ENCODE data around the gene KLHDC4.

KLHDC4 gene

DNA sequence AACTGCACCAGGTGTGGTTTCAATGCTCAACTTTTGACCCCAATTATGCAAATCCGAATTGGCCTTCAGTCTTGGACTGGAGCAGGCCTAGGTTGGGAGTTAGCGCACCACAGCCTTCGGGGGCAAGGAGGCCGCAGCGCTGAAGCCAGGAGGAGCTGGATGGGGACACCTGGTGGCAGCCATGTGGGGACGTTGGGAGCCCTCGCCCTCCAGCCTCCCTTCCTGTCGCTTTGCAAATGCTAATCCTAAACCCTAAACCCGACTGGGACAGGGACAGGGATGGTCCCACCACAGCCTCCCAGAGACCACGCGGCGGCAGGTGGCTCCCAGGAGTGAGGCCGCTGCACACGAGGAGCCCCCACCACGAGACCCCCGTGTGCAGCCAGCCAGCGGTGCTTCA lies 58.7 kb downstream of the KLHDC4 start:
- H2AK5ac ChIP-seq (ENCODE audit: low read length, severe bottlenecking), result no peak overlapping the region
- H3K18ac ChIP-seq (ENCODE audit: low read depth in 1 of 2, low read length in 2 of 2), result no peak overlapping the region
- no peak overlapping the region for H3K4me3 ChIP-seq (ENCODE audit: insufficient read depth in 1 of 2, low read depth in 1 of 2, low read length in 2 of 2)
- no peak for DNase-seq
- no peak overlapping the region for H2BK12ac ChIP-seq (ENCODE audit: low read length in 2 of 2)
- no peak overlapping the region for H2AFZ ChIP-seq (ENCODE audit: low read depth, low read length)
- H3K27ac ChIP-seq (ENCODE audit: low read length, poor library complexity, severe bottlenecking), result no peak overlapping the region
- H3K4me1 ChIP-seq (ENCODE audit: control insufficient read depth, insufficient read depth, low read depth, low read length), result peaks cover 8% of the 10 kb centered on the region
- WGBS, result 93% methylated on average over 17 of the region's 17 CpGs
- H3K23ac ChIP-seq (ENCODE audit: low read length in 2 of 2), result no peak overlapping the region
- no peaks in the 10 kb centered on the region for H3K27me3 ChIP-seq (ENCODE audit: control insufficient read depth in 1 of 2, insufficient read depth in 1 of 2, low read length in 2 of 2)
- H3K4me2 ChIP-seq (ENCODE audit: low read length, poor library complexity, severe bottlenecking), result no peak overlapping the region
- no peak overlapping the region for H2BK15ac ChIP-seq (ENCODE audit: low read depth, poor library complexity, severe bottlenecking)
- H4K91ac ChIP-seq (ENCODE audit: low read length), result no peak overlapping the region
- H4K8ac ChIP-seq (ENCODE audit: low read length), result no peak overlapping the region
- peaks cover 23 to 84% of the 10 kb centered on the region in 2 experiments for H3K36me3 ChIP-seq (ENCODE audit: control insufficient read depth in 1 of 2, insufficient read depth in 2 of 2, low read depth in 1 of 2, low read length in 2 of 2)
- no peak overlapping the region for H3K9ac ChIP-seq (ENCODE audit: low read length)
- H2BK5ac ChIP-seq (ENCODE audit: low read depth, low read length, poor library complexity, severe bottlenecking), result no peak overlapping the region
- H3K9me3 ChIP-seq (ENCODE audit: control insufficient read depth, low read length), result no peaks in the 10 kb centered on the region
- H3K79me1 ChIP-seq (replicated peaks; ENCODE audit: low read length, poor library complexity, severe bottlenecking), result peaks cover 18% of the 10 kb centered on the region
- H2BK120ac ChIP-seq (ENCODE audit: low read depth, low read length), result no peak overlapping the region
- no peak overlapping the region for H3K14ac ChIP-seq (ENCODE audit: low read length in 2 of 2)
- H3K4ac ChIP-seq (ENCODE audit: low read depth in 1 of 2, low read length in 2 of 2), result no peak overlapping the region

DNA sequence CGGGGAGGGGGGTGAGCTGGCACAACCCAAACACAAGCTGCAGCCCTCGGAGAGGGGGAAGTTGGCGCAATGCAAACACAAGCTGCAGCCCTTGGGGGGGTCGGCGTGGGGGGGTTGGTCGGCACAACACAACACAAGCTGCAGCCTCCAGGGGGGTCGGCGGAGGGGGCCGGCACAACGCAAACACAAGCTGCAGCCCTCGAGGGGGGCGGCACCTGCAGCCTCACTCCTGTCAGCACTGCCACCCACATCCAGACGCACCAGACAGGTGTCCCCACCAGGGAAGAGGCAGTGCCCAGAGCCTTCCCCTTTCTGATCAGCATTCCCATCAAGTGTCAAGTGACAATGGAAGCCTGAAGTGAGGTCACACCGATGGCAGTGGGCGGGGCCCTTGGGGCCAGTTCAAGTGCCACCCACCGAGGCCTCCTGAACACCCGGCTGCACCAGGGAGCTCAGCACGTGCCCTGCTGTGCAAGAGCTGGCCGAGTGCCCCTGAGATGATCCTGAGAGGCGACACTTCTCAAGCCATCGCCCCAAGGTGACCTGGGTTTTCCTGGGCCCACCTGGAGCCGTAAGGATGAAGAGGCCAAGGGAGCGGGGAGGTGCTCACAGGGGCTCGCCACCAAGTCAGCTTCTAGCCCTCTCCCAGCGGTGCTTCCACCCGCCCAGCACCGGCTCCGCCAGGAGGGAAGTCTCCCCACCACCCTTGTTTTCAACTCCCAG lies 59.3 kb downstream of the KLHDC4 start:
- Histone ChIP-seq H4K8ac (ENCODE audit: low read length) (peak overlapping the region; percentile 5), H3K36me3 (ENCODE audit: control insufficient read depth in 1 of 2, insufficient read depth in 2 of 2, low read depth in 1 of 2, low read length in 2 of 2) (peaks cover 23 to 84% of the 10 kb centered on the region in 2 experiments), H3K79me1 (replicated peaks; ENCODE audit: low read length, poor library complexity, severe bottlenecking) (peaks cover 18% of the 10 kb centered on the region), H2AFZ (ENCODE audit: low read depth, low read length) (no peak overlapping the region), H3K27me3 (ENCODE audit: control insufficient read depth in 1 of 2, insufficient read depth in 1 of 2, low read length in 2 of 2) (no peaks in the 10 kb centered on the region), H3K4me1 (ENCODE audit: control insufficient read depth, insufficient read depth, low read depth, low read length) (peaks cover 8% of the 10 kb centered on the region), H3K4me3 (ENCODE audit: insufficient read depth in 1 of 2, low read depth in 1 of 2, low read length in 2 of 2) (no peak overlapping the region), H3K4ac (ENCODE audit: low read depth in 1 of 2, low read length in 2 of 2) (no peak overlapping the region), H3K18ac (ENCODE audit: low read depth in 1 of 2, low read length in 2 of 2) (no peak overlapping the region), H3K4me2 (ENCODE audit: low read length, poor library complexity, severe bottlenecking) (no peak overlapping the region), H3K9ac (ENCODE audit: low read length) (no peak overlapping the region), H2BK5ac (ENCODE audit: low read depth, low read length, poor library complexity, severe bottlenecking) (no peak overlapping the region), H2BK12ac (ENCODE audit: low read length in 2 of 2) (no peak overlapping the region), H3K27ac (ENCODE audit: low read length, poor library complexity, severe bottlenecking) (no peak overlapping the region), H3K23ac (ENCODE audit: low read length in 2 of 2) (no peak overlapping the region), H3K14ac (ENCODE audit: low read length in 2 of 2) (no peak overlapping the region), H4K91ac (ENCODE audit: low read length) (no peak overlapping the region), H2AK5ac (ENCODE audit: low read length, severe bottlenecking) (no peak overlapping the region), H2BK15ac (ENCODE audit: low read depth, poor library complexity, severe bottlenecking) (no peak overlapping the region), H3K9me3 (ENCODE audit: control insufficient read depth, low read length) (no peaks in the 10 kb centered on the region), H2BK120ac (ENCODE audit: low read depth, low read length) (no peak overlapping the region)
- no peak for DNase-seq
- 94% methylated on average over 28 of the region's 28 CpGs for whole genome bisulfite sequencing

DNA sequence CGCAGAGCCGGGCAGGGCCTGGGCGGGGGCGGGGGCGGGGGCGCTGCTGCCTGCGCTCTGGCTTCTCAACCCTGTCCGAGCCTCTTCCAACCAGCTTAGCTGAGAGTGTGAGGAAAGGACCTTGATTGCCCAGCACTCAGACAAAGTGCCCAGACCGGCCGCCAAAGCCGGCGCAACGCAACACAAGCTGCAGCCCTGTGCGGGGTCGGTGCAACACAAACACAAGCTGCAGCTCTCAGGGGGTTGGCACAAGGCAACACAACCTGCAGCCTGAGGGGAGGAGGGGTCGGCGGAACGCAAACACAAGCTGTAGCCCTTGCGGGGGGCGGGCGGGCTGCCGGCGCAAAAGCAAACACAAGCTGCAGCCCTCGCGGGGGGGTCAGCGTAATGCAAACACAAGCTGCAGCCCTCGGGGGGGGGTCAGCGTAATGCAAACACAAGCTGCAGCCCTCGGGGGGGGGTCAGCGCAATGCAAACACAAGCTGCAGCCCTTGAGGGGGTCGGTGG lies 60.0 kb downstream of the KLHDC4 start:
- Histone ChIP-seq H2AFZ (ENCODE audit: low read depth, low read length) (no peak overlapping the region), H3K4ac (ENCODE audit: low read depth in 1 of 2, low read length in 2 of 2) (no peak overlapping the region), H3K27ac (ENCODE audit: low read length, poor library complexity, severe bottlenecking) (no peak overlapping the region), H2BK15ac (ENCODE audit: low read depth, poor library complexity, severe bottlenecking) (no peak overlapping the region), H2BK12ac (ENCODE audit: low read length in 2 of 2) (no peak overlapping the region), H3K23ac (ENCODE audit: low read length in 2 of 2) (no peak overlapping the region), H3K9ac (ENCODE audit: low read length) (no peak overlapping the region), H3K27me3 (ENCODE audit: control insufficient read depth in 1 of 2, insufficient read depth in 1 of 2, low read length in 2 of 2) (no peaks in the 10 kb centered on the region), H3K9me3 (ENCODE audit: control insufficient read depth, low read length) (no peaks in the 10 kb centered on the region), H3K4me1 (ENCODE audit: control insufficient read depth, insufficient read depth, low read depth, low read length) (peaks cover 8% of the 10 kb centered on the region), H3K14ac (ENCODE audit: low read length in 2 of 2) (no peak overlapping the region), H3K79me1 (replicated peaks; ENCODE audit: low read length, poor library complexity, severe bottlenecking) (peaks cover 18% of the 10 kb centered on the region), H2BK5ac (ENCODE audit: low read depth, low read length, poor library complexity, severe bottlenecking) (no peak overlapping the region), H4K8ac (ENCODE audit: low read length) (peak overlapping the region; percentile 5), H3K36me3 (ENCODE audit: control insufficient read depth in 1 of 2, insufficient read depth in 2 of 2, low read depth in 1 of 2, low read length in 2 of 2) (peaks cover 23 to 84% of the 10 kb centered on the region in 2 experiments), H3K4me3 (ENCODE audit: insufficient read depth in 1 of 2, low read depth in 1 of 2, low read length in 2 of 2) (peak overlapping the region in 1 of 2 experiments; percentile 14), H3K18ac (ENCODE audit: low read depth in 1 of 2, low read length in 2 of 2) (no peak overlapping the region), H2BK120ac (ENCODE audit: low read depth, low read length) (no peak overlapping the region), H3K4me2 (ENCODE audit: low read length, poor library complexity, severe bottlenecking) (no peak overlapping the region), H4K91ac (ENCODE audit: low read length) (no peak overlapping the region), H2AK5ac (ENCODE audit: low read length, severe bottlenecking) (no peak overlapping the region)
- no peak for DNase-seq
- 91% methylated on average over 31 of the region's 31 CpGs for WGBS

DNA sequence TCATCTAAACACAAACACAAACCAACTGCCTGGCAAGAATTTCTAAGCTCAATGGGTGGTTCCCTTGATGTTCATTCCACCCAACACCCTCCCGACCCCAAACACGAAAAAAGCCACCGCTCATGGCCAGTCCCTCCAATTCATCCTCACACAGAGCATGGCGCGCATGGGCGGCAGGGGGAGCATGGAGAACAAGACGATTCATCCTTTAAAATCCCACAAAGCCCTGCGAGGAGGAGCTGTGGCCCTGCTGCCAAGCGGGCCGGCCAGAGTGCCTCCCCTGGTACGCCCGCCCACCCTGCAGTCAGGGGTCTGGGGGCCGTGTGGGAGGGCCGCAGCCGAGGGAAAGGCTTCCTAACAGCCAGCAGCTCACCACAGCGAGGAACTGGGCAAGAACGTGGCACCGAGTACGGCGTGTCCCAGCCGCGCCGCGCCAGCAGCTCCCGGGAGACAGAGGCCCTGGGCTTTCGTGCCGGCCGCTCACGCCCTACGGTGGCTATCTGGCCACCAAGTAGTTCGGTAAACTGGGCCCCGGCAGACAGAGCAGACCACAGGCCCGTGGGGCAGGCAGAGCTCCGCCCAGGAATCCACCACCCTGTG lies 60.9 kb downstream of the KLHDC4 start:
- Histone ChIP-seq H3K79me1 (replicated peaks; ENCODE audit: low read length, poor library complexity, severe bottlenecking) (peaks cover 18% of the 10 kb centered on the region), H3K14ac (ENCODE audit: low read length in 2 of 2) (no peak overlapping the region), H3K27ac (ENCODE audit: low read length, poor library complexity, severe bottlenecking) (no peak overlapping the region), H3K23ac (ENCODE audit: low read length in 2 of 2) (no peak overlapping the region), H3K18ac (ENCODE audit: low read depth in 1 of 2, low read length in 2 of 2) (no peak overlapping the region), H2BK12ac (ENCODE audit: low read length in 2 of 2) (no peak overlapping the region), H3K4me1 (ENCODE audit: control insufficient read depth, insufficient read depth, low read depth, low read length) (peaks cover 8% of the 10 kb centered on the region), H2BK5ac (ENCODE audit: low read depth, low read length, poor library complexity, severe bottlenecking) (no peak overlapping the region), H3K9me3 (ENCODE audit: control insufficient read depth, low read length) (no peaks in the 10 kb centered on the region), H3K9ac (ENCODE audit: low read length) (no peak overlapping the region), H4K8ac (ENCODE audit: low read length) (peak overlapping the region; percentile 19), H2AFZ (ENCODE audit: low read depth, low read length) (no peak overlapping the region), H3K4me2 (ENCODE audit: low read length, poor library complexity, severe bottlenecking) (no peak overlapping the region), H4K91ac (ENCODE audit: low read length) (no peak overlapping the region), H3K36me3 (ENCODE audit: control insufficient read depth in 1 of 2, insufficient read depth in 2 of 2, low read depth in 1 of 2, low read length in 2 of 2) (peaks cover 25 to 80% of the 10 kb centered on the region in 2 experiments), H2BK15ac (ENCODE audit: low read depth, poor library complexity, severe bottlenecking) (no peak overlapping the region), H3K4me3 (ENCODE audit: insufficient read depth in 1 of 2, low read depth in 1 of 2, low read length in 2 of 2) (no peak overlapping the region), H2BK120ac (ENCODE audit: low read depth, low read length) (no peak overlapping the region), H3K27me3 (ENCODE audit: control insufficient read depth in 1 of 2, insufficient read depth in 1 of 2, low read length in 2 of 2) (no peaks in the 10 kb centered on the region), H3K4ac (ENCODE audit: low read depth in 1 of 2, low read length in 2 of 2) (no peak overlapping the region), H2AK5ac (ENCODE audit: low read length, severe bottlenecking) (no peak overlapping the region)
- WGBS, result 95% methylated on average over 34 of the region's 34 CpGs
- DNase-seq, result no peak
